Neural progenitor cell (in vitro differentiated cells): ENCODE data around the gene AANAT. TPM values are rescaled to one million over a fixed set of nuclear protein-coding genes. Genes with fewer than 3 reads are reported as not detected.

Source experiments
- DNase-seq: peaks from one replicate; pipeline ENCODE4 v3.0.0-alpha.2; 2016; ENCODE audit warnings: low spot score
- H2AFZ ChIP-seq: fragments of 200-600 bp; sonication (generic); replicated peaks from 2 replicates; pipeline ENCODE4 v1.6.1; 2016; ENCODE audit warnings: antibody characterized with exemption
- H3F3A ChIP-seq: fragments of 200-600 bp; sonication (generic); 2 replicates; pipeline ENCODE4 v1.6.1; 2016; ENCODE audit warnings: antibody characterized with exemption, low read depth
- H3K27ac ChIP-seq: fragments of 200-600 bp; sonication (generic); 2 replicates; pipeline ENCODE4 v1.5.1; 2016; ENCODE audit warnings: mild to moderate bottlenecking
- H3K27me3 ChIP-seq: fragments of 200-600 bp; sonication (generic); 2 replicates; pipeline ENCODE4 v1.6.1; 2016; ENCODE audit warnings: mild to moderate bottlenecking, moderate library complexity
- H3K36me3 ChIP-seq: fragments of 200-600 bp; sonication (generic); 2 replicates; pipeline ENCODE4 v1.5.1; 2016
- H3K4me1 ChIP-seq: fragments of 200-600 bp; sonication (generic); 2 replicates; pipeline ENCODE4 v1.6.1; 2016; ENCODE audit warnings: mixed run types
- H3K4me2 ChIP-seq: fragments of 200-600 bp; sonication (generic); 2 replicates; pipeline ENCODE4 v1.6.1; 2016
- H3K4me3 ChIP-seq: fragments of 200-600 bp; sonication (generic); 2 replicates; pipeline ENCODE4 v1.5.1; 2016
- H3K79me2 ChIP-seq: fragments of 200-600 bp; sonication (generic); 2 replicates; pipeline ENCODE4 v1.6.1; 2016; ENCODE audit warnings: low read depth
- H3K9ac ChIP-seq: fragments of 200-600 bp; sonication (generic); 2 replicates; pipeline ENCODE4 v1.6.1; 2016
- H3K9me3 ChIP-seq: fragments of 200-600 bp; sonication (generic); 2 replicates; pipeline ENCODE4 v1.5.1; 2016; ENCODE audit warnings: low read depth
- H4K20me1 ChIP-seq: fragments of 200-600 bp; sonication (generic); 2 replicates; pipeline ENCODE4 v1.6.1; 2016; ENCODE audit warnings: low read depth
- H3K27ac Mint-ChIP-seq: 3 replicates; pipeline ENCODE4 v1.8.0; 2021; ENCODE audit warnings: mixed read lengths
- H3K27me3 Mint-ChIP-seq: 2 replicates; pipeline ENCODE4 v1.8.0; 2022; ENCODE audit warnings: low read depth, mild to moderate bottlenecking, inconsistent platforms, moderate library complexity, mixed read lengths; ENCODE audit not compliant: insufficient read depth
- H3K36me3 Mint-ChIP-seq: 3 replicates; pipeline ENCODE4 v1.8.0; 2021; ENCODE audit warnings: mixed read lengths
- H3K4me1 Mint-ChIP-seq: 3 replicates; pipeline ENCODE4 v1.8.0; 2021; ENCODE audit warnings: mixed read lengths
- H3K4me3 Mint-ChIP-seq: 3 replicates; pipeline ENCODE4 v1.8.0; 2021; ENCODE audit warnings: mild to moderate bottlenecking, moderate library complexity, mixed read lengths
- H3K9me3 Mint-ChIP-seq: 3 replicates; pipeline ENCODE4 v1.8.0; 2020; ENCODE audit warnings: mixed read lengths
- CTCF ChIP-seq: fragments of 200-600 bp; sonication (generic); IDR thresholded peaks from 2 replicates; pipeline ENCODE4 v1.5.1; 2017; ENCODE audit warnings: antibody characterized with exemption, mild to moderate bottlenecking
- EZH2 ChIP-seq: fragments of 200-600 bp; sonication (generic); IDR thresholded peaks from 2 replicates; pipeline ENCODE4 v1.6.1; 2017; ENCODE audit warnings: antibody characterized with exemption, mild to moderate bottlenecking, moderate library complexity
- EZH2phosphoT487 ChIP-seq: fragments of 200-600 bp; sonication (generic); IDR thresholded peaks from 2 replicates; pipeline ENCODE4 v1.6.1; 2017; ENCODE audit warnings: antibody characterized with exemption
- total RNA-seq: library from RNA; depleted of rRNA; stranded (reverse); fragments of >200 nt; gene quantifications from 2 replicates; pipeline ENCODE4 v1.2.3, GENCODE V29; 2015; ENCODE audit warnings: low replicate concordance

Gene AANAT
- total RNA-seq, 1 donor from 2014 or later = not detected

- Mint-ChIP-seq H3K27me3 (peaks cover 24% of the 10 kb centered on the region), H3K9me3 (no peaks in the 10 kb centered on the region), H3K4me3 (no peak overlapping the region), H3K27ac (no peak overlapping the region), H3K4me1 (peaks cover 29% of the 10 kb centered on the region), H3K36me3 (no peaks in the 10 kb centered on the region)
- Histone ChIP-seq H3K27me3 (peaks cover 14% of the 10 kb centered on the region), H3K4me3 (no peak overlapping the region), H3K9ac (no peak overlapping the region), H2AFZ (no peak overlapping the region), H3K79me2 (no peaks in the 10 kb centered on the region), H3K9me3 (no peaks in the 10 kb centered on the region), H3K36me3 (no peaks in the 10 kb centered on the region), H3K4me1 (peaks cover 27% of the 10 kb centered on the region), H3F3A (peaks cover 5% of the 10 kb centered on the region), H4K20me1 (peaks cover 14% of the 10 kb centered on the region), H3K4me2 (no peak overlapping the region), H3K27ac (no peak overlapping the region)
- no peak for DNase-seq
- no peak for TF ChIP-seq EZH2phosphoT487
- TF ChIP-seq CTCF = no peak
- TF ChIP-seq EZH2 = no peak
Observed at GRCh38 chr17:76498876-76499251, 31.5 kb downstream of the AANAT start.

GRCh38 chr17:76499267-76499667, 31.9 kb downstream of the AANAT start:
- Histone ChIP-seq H3K79me2 (no peaks in the 10 kb centered on the region), H3K27ac (no peak overlapping the region), H3K9me3 (no peaks in the 10 kb centered on the region), H3K9ac (no peak overlapping the region), H3K4me3 (no peak overlapping the region), H3K4me2 (no peak overlapping the region), H2AFZ (no peak overlapping the region), H3K36me3 (no peaks in the 10 kb centered on the region), H3K4me1 (peaks cover 27% of the 10 kb centered on the region), H3F3A (peaks cover 5% of the 10 kb centered on the region), H3K27me3 (peaks cover 14% of the 10 kb centered on the region), H4K20me1 (peaks cover 14% of the 10 kb centered on the region)
- TF ChIP-seq EZH2phosphoT487 (no peak), CTCF (no peak), EZH2 (no peak)
- no peaks in the 10 kb centered on the region for H3K36me3 Mint-ChIP-seq
- no peak overlapping the region for H3K27ac Mint-ChIP-seq
- H3K9me3 Mint-ChIP-seq = no peaks in the 10 kb centered on the region
- H3K4me1 Mint-ChIP-seq = peaks cover 29% of the 10 kb centered on the region
- H3K27me3 Mint-ChIP-seq = peaks cover 24% of the 10 kb centered on the region
- no peak overlapping the region for H3K4me3 Mint-ChIP-seq
- DNase-seq = no peak

- peak overlapping the region; percentile 64 for H3K27ac Mint-ChIP-seq
- peaks cover 29% of the 10 kb centered on the region for H3K4me1 Mint-ChIP-seq
- no peaks in the 10 kb centered on the region for H3K9me3 Mint-ChIP-seq
- Histone ChIP-seq H3K4me3 (peak overlapping the region; percentile 80), H3K9ac (no peak overlapping the region), H2AFZ (peak overlapping the region; percentile 88), H3K79me2 (no peaks in the 10 kb centered on the region), H3K36me3 (no peaks in the 10 kb centered on the region), H3F3A (peaks cover 5% of the 10 kb centered on the region), H3K4me2 (peak overlapping the region; percentile 81), H3K4me1 (peaks cover 27% of the 10 kb centered on the region), H3K9me3 (no peaks in the 10 kb centered on the region), H3K27ac (no peak overlapping the region), H3K27me3 (peaks cover 14% of the 10 kb centered on the region), H4K20me1 (peaks cover 14% of the 10 kb centered on the region)
- no peaks in the 10 kb centered on the region for H3K36me3 Mint-ChIP-seq
- TF ChIP-seq EZH2phosphoT487 (no peak), EZH2 (no peak), CTCF (no peak)
- DNase-seq = peak; percentile 56
- peak overlapping the region; percentile 72 for H3K4me3 Mint-ChIP-seq
- H3K27me3 Mint-ChIP-seq = peaks cover 24% of the 10 kb centered on the region
Observed at GRCh38 chr17:76500074-76500746, 32.8 kb downstream of the AANAT start.
